Activated CD4-positive, alpha-beta T cell treated with anti-CD3 and anti-CD28 coated beads, Interleukin-2, amount 10 ng/mL, durations not matched to agents 24 days and 14 days (primary cell): ENCODE data around the gene ZNF793. TPM values are rescaled to one million over a fixed set of nuclear protein-coding genes. Genes with fewer than 3 reads are reported as not detected.

Experiments
- DNase-seq: peaks from one replicate; pipeline ENCODE4 v3.0.0; 2022
- H3K27ac Mint-ChIP-seq: one replicate; pipeline ENCODE4 v1.8.0; 2022; ENCODE audit warnings: mild to moderate bottlenecking, mixed read lengths
- H3K27me3 Mint-ChIP-seq: one replicate; pipeline ENCODE4 v1.8.0; 2022; ENCODE audit warnings: mixed read lengths
- H3K36me3 Mint-ChIP-seq: one replicate; pipeline ENCODE4 v1.8.0; 2022; ENCODE audit warnings: low read depth, mild to moderate bottlenecking, mixed read lengths
- H3K4me1 Mint-ChIP-seq: one replicate; pipeline ENCODE4 v1.8.0; 2021; ENCODE audit warnings: mixed read lengths
- H3K4me3 Mint-ChIP-seq: one replicate; pipeline ENCODE4 v1.8.0; 2022; ENCODE audit warnings: mild to moderate bottlenecking, moderate library complexity, mixed read lengths
- H3K9me3 Mint-ChIP-seq: one replicate; pipeline ENCODE4 v1.8.0; 2021; ENCODE audit warnings: mixed read lengths
- intact Hi-C: fragments of 100-400 bp; cut with micrococcal nuclease; formaldehyde crosslinking; loops from one replicate; pipeline ENCODE4 v1.15.1; 2023
- total RNA-seq: library from RNA; stranded (reverse); gene quantifications from 2 replicates; pipeline ENCODE4 v1.2.3, GENCODE V29; 2022

The ZNF793 gene
- total RNA-seq = 0.69 and 0.72 TPM in 2 replicates

DNA sequence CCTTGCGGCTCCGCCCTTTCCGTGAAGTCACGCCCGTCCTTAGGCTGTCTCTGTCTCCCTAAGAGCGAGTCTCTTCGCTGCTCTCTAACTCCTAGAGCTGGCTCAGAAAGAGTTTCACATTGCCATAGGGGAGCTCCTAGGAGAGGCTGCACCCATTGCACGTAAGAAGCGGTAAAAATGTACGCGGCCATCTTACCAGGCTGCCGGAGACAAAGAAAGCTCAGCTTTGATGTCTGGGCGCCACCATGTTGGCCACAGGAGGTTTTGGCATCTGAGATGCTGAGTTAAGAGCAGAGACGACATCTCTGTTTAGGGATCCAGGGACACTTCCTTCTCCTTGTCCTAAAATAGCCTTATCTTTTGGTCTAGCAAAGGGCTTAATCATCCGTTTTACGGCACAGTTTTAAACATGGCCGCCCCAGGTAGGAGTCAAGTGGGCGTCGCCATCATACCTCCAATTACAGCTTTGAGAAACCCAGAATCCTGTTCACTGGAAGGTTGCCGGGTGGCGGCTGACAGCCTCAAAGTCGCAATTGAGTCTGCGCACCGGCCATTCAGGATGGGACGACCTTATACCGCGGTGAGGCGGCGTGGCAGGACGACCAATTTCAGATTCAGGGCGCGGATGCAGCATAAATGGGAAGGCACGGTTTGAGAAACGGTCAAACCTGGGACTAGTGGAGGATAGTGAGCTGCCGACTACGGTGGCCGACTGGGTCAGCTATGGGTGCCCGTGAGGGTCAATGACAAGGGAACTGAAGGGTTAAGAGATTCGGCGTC is at the start of gene ZNF793:
ZNF793 (plus strand) TSS at position 553 of the 780 bp plus-strand sequence. CDS start 16,501 bp downstream, outside the sequence.
- Mint-ChIP-seq H3K36me3 (peaks cover 2% of the 10 kb centered on the region), H3K4me1 (no peaks in the 10 kb centered on the region), H3K27me3 (no peaks in the 10 kb centered on the region), H3K9me3 (peaks cover 19% of the 10 kb centered on the region), H3K4me3 (no peak within 1 kb of the TSS), H3K27ac (no peak within 1 kb of the TSS)
- intact Hi-C loops = loop anchor here (2.0 kb wide), 1 partner anchor 38 kb away; the partner anchor contains the start of gene ZNF570
- DNase-seq = peak; percentile 80

DNA sequence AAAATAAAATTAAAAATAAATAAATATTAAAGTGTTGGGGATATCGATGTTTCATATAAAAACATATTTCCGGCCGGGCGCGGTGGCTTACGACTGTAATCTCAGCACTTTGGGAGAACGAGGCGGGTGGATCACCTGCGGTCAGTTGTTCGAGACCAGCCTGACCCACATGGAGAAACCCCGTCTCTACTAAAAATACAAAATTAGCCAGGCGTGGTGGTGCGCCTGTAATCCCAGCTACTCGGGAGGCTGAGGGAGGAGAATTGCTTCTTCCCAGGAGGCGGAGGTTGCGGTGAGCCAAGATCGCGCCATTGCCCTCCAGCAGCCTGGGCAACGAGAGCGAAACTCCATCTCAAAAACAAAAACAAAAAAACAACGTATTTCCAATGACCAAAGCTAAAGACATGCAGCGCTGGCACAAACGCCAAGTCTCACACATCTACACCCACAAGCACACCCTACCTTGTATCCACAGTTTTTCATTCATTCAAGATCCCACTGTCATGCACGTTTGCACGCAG is 40.4 kb upstream of the ZNF793 start:
- H3K36me3 Mint-ChIP-seq = peaks cover 41% of the 10 kb centered on the region
- peak overlapping the region; percentile 93 for H3K27ac Mint-ChIP-seq
- H3K4me3 Mint-ChIP-seq = peak overlapping the region; percentile 90
- no peak for DNase-seq
- H3K9me3 Mint-ChIP-seq = peaks cover 16% of the 10 kb centered on the region
- H3K27me3 Mint-ChIP-seq = no peaks in the 10 kb centered on the region
- intact Hi-C loops = loop anchor here (2.0 to 10.0 kb wide), 10 partner anchors 248 to 1352 kb away; partner anchors contain the start of genes OVOL3, POLR2I, TBCB and ZNF383
- H3K4me1 Mint-ChIP-seq = peaks cover 19% of the 10 kb centered on the region

DNA sequence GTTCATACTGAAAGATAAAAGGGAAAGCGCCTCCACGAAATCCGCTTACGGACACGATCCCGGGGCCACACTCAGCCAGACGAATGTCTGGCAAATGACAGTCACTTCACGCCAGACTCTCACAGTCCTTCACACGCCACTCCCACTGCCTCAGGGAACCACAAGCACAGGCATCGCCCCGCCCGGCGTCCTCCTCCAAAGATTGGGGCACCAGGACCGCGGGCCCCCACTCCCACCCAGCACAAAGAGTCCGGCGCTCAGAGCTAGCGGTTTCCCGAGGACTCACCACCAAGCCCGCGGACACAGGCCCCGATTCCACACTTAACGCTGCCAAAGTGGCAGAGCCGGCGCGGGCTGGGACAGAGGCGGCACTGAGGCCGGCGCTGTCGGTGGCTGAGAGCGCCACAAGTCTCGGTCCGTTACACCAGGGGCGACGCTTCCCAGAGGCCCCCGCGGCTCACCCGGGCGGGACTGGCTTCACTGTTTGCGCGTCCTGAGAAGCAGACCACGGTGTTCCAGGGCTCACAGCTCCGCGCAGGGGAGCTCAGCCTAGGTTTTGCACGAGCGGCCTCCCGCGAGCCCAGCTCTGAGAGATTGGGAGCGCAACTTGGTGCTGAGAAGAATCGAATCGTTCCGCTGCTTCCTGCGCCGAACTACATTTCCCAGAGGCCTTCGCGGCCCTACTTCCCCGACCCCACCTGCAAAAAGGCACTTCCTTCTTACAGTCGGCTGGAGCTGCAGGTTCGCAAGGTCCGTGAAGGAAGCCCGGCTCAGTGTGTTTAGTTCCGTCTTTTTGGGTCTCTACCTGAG is 39.7 kb upstream of the ZNF793 start, which contains the start of gene ZNF569:
ZNF569 (minus strand) TSS at position 647 of the 810 bp plus-strand sequence. CDS start 22,523 bp downstream, outside the sequence.
- Mint-ChIP-seq H3K9me3 (peaks cover 16% of the 10 kb centered on the region), H3K4me1 (peaks cover 19% of the 10 kb centered on the region), H3K36me3 (peaks cover 41% of the 10 kb centered on the region), H3K27ac (peak within 1 kb of the TSS; percentile 93), H3K27me3 (no peaks in the 10 kb centered on the region), H3K4me3 (peak within 1 kb of the TSS; percentile 90)
- intact Hi-C loops = loop anchor here (1.0 to 10.0 kb wide), 14 partner anchors 96 to 1352 kb away; partner anchors contain the start of genes OVOL3, POLR2I, TBCB and ZFP30
- peak; percentile 96 for DNase-seq

DNA sequence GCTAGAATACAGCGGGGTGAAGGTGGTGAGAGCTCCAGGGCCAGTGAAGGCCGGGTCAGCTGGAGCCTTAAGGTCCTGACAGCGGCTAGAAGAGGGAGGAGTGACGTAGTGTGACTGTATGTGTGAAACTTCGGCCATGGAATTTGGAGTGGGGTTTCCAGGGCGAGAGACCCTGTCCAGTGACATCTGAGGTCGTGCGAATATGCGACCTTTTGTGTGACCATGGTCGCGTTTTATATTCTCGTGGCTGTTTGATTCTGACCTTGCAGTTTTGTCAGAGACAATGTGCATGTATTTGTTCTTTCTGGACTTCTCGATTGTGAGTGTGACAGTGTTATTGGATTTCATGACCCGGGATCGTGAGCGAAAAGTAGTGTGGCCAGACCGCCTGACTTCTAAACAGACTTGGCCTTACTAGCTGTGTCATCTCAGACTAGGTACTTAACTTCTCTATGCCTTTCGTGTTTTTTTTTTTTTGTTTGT is 39.1 kb upstream of the ZNF793 start:
- peak overlapping the region; percentile 93 for H3K27ac Mint-ChIP-seq
- intact Hi-C loops = loop anchor here (1.0 to 10.0 kb wide), 15 partner anchors 39 to 1353 kb away; partner anchors contain the start of genes OVOL3, POLR2I, TBCB and ZFP30
- peak overlapping the region; percentile 90 for H3K4me3 Mint-ChIP-seq

DNA sequence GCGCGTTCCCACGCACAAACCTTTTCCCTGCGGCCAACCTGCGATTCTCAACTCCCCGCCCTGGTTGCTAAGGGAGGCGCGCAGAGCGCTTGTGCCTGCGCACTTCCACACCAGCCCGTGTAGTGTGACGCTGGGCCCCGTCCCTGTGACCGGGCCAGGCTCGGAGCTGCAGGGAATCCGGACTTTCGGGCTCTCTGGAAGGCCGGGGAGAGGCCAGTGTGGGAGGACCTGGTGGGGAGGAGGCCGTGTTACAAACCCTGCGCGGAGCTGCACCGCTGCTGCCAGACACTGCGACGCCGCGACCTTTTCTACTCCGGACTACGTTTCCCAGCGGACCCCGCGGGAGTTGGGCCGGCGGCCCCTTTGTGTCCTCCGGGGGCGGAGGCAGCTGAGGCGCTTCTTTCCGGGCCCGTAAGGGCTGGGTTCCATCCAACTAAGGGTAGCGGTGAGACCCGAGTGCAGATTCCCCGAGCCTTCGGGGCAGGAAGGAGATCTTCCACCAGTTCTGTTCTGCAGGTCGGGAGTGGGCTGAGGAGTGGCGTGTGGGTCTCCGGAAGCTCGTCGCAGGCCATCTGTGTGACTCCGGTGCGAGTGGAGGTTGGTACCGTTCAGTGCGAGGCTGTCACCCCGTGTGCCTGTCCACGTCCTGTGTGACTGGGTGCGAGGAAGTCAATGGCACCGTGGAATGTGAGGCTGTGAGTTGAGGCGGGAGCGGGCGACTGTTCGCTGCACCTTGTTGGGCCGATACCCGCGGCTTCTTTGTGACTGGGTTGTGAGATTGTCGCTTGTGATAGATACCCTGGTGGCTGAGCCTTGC is 37.6 kb upstream of the ZNF793 start, which contains the start of gene ZNF570:
ZNF570 (plus strand) TSS at position 396 of the 817 bp plus-strand sequence. CDS start 999 bp downstream, outside the sequence.
- Mint-ChIP-seq H3K4me3 (peak within 1 kb of the TSS; percentile 90), H3K36me3 (peaks cover 38% of the 10 kb centered on the region)

More for the DNA sequence above, 39.1 kb upstream of the ZNF793 start:
- H3K27me3 Mint-ChIP-seq = no peaks in the 10 kb centered on the region
- H3K36me3 Mint-ChIP-seq = peaks cover 41% of the 10 kb centered on the region
- H3K9me3 Mint-ChIP-seq = peaks cover 16% of the 10 kb centered on the region
- no peak for DNase-seq
- H3K4me1 Mint-ChIP-seq = peaks cover 19% of the 10 kb centered on the region

DNA sequence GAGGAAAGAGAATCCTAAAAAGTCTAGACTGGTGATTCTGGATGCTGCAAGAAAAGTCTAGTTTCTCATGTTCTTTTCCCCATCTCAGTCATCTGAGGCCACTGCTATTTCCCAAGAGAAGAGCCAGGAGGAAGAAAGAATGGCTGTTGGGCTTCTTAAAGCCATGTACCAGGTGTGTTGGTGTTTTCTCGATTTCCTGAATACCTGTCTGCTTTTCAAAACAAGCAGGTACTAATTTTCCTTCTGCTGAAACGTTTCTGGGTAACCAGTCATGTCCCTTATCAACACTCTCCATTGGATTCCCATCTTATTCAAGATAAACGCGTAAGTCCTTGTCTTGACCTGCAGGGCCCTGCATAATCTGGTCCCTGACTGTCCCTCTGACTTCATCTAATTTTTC is 36.5 kb upstream of the ZNF793 start:
- peaks cover 31% of the 10 kb centered on the region for H3K36me3 Mint-ChIP-seq
- intact Hi-C loops = no loop called here

More for the DNA sequence above, 37.6 kb upstream of the ZNF793 start, which contains the start of gene ZNF570:
- Mint-ChIP-seq H3K9me3 (peaks cover 16% of the 10 kb centered on the region), H3K27me3 (no peaks in the 10 kb centered on the region), H3K4me1 (peaks cover 19% of the 10 kb centered on the region), H3K27ac (peak within 1 kb of the TSS; percentile 93)
- DNase-seq = peak; percentile 96
- intact Hi-C loops = loop anchor here (1.0 to 10.0 kb wide), 9 partner anchors 38 to 1354 kb away; partner anchors contain the start of genes OVOL3, POLR2I, TBCB and ZNF420

DNA sequence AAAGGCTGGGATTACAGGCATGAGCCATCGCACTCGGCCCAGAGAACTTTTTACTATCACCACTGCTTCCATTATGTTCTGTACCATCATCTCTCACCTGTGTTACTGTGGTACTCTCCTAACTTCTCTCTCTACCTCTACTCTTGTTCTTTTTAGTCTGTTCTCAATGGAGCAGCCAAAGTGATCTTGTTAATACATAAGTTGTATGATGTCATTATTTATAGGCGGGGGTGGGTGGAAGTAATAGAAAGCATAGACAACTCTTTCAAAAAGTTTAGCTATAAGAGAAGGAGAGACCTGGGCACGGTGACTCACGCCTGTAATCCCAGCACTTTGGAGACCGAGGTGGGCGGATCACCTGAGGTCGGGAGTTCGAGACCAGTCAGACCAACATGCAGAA is 34.6 kb upstream of the ZNF793 start:
- Mint-ChIP-seq H3K9me3 (peaks cover 20% of the 10 kb centered on the region), H3K36me3 (peaks cover 40% of the 10 kb centered on the region), H3K27me3 (no peaks in the 10 kb centered on the region), H3K27ac (no peak overlapping the region), H3K4me3 (no peak overlapping the region), H3K4me1 (peaks cover 12% of the 10 kb centered on the region)
- intact Hi-C loops = no loop called here
- DNase-seq = no peak

More for the DNA sequence above, 36.5 kb upstream of the ZNF793 start:
- Mint-ChIP-seq H3K9me3 (peaks cover 7% of the 10 kb centered on the region), H3K27ac (no peak overlapping the region), H3K4me3 (peak overlapping the region; percentile 90), H3K27me3 (no peaks in the 10 kb centered on the region), H3K4me1 (peaks cover 19% of the 10 kb centered on the region)
- no peak for DNase-seq

DNA sequence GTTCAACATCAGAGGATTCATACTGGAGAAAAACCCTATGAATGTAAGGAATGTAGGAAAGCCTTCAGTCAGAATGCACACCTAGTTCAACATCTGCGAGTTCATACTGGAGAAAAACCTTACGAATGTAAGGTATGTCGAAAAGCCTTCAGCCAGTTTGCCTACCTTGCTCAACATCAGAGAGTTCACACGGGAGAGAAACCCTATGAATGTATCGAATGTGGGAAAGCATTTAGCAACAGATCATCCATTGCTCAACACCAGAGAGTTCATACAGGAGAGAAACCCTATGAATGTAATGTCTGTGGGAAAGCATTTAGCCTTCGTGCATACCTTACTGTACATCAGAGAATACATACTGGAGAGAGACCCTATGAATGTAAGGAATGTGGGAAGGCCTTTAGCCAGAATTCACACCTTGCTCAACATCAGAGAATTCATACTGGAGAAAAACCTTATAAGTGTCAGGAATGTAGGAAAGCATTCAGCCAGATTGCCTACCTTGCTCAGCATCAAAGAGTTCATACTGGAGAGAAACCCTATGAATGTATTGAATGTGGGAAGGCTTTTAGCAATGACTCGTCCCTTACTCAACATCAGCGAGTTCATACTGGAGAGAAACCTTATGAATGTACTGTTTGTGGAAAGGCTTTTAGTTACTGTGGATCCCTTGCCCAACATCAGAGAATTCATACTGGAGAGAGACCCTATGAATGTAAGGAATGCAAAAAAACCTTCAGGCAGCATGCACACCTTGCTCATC is 22.2 kb upstream of the ZNF793 start:
- Mint-ChIP-seq H3K4me1 (no peaks in the 10 kb centered on the region), H3K4me3 (no peak overlapping the region), H3K9me3 (peaks cover 32% of the 10 kb centered on the region), H3K27me3 (no peaks in the 10 kb centered on the region), H3K27ac (no peak overlapping the region), H3K36me3 (peaks cover 52% of the 10 kb centered on the region)
- intact Hi-C loops = no loop called here
- no peak for DNase-seq

DNA sequence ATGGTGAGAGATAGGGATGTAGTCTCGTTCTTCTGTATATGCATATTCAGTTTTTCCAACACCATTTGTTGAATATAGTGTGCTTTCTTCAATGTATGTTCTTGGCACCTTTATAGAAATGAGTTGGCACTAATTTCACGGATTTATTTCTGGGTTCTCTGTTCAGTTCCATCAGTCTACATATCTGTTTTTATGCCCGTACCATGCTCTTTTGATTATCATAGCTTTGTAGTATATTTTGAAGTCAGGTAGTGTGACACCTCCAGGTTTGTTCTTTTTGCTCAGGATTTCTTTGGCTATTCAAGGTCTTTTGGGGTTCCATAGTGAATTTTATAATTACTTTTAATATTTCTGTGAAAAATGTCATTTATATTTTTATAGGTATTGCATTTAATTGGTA is 14.5 kb upstream of the ZNF793 start:
- Mint-ChIP-seq H3K4me1 (no peaks in the 10 kb centered on the region), H3K9me3 (peaks cover 27% of the 10 kb centered on the region), H3K4me3 (no peak overlapping the region), H3K27ac (no peak overlapping the region), H3K36me3 (no peaks in the 10 kb centered on the region), H3K27me3 (no peaks in the 10 kb centered on the region)
- no peak for DNase-seq
- intact Hi-C loops = no loop called here

DNA sequence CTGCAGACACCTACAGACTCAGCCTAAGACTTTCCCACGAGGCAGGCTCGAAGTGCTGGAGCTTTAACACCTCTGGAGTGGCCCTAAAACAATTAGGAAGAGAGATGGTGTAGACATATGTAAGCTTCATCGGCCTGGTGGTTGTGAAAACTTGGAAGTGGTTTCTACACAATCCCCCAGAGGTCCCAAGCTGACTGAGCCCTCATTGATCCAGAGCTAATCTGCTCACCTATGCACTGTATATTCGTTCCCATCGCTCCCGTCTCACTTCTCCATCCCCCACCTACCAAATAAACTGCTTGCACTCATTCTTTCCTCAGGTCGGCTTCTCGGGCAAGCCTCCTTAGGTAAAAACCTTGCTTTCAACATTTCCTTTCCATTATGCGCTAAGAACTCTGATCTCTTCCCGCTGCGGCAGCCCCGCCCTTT is 767 bp upstream of the ZNF793 start:
- DNase-seq = no peak
- Mint-ChIP-seq H3K27ac (no peak overlapping the region), H3K36me3 (peaks cover 2% of the 10 kb centered on the region), H3K9me3 (peaks cover 19% of the 10 kb centered on the region), H3K27me3 (no peaks in the 10 kb centered on the region), H3K4me3 (no peak overlapping the region), H3K4me1 (no peaks in the 10 kb centered on the region)
- intact Hi-C loops = loop anchor here (2.0 kb wide), 1 partner anchor 37 kb away; the partner anchor contains the start of gene ZNF570

DNA sequence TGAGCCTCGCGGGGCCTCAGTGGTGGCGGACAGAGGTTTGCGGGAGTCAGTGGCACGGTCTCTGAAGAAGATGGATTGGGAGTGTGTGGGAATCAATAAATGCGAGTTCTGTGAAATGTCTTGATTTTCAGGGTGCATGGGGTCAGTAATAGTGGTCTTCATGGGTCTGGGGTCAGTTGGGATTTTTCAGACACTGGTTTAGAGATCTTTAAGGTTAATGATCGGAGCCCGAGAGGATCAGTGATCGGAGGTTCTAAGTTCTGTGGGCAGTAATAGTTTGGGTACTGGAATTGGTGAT is 377 bp downstream of the ZNF793 start:
- Mint-ChIP-seq H3K36me3 (peaks cover 2% of the 10 kb centered on the region), H3K27ac (no peak overlapping the region), H3K4me1 (no peaks in the 10 kb centered on the region), H3K9me3 (peaks cover 14% of the 10 kb centered on the region), H3K27me3 (no peaks in the 10 kb centered on the region), H3K4me3 (no peak overlapping the region)
- intact Hi-C loops = loop anchor here (2.0 kb wide), 1 partner anchor 38 kb away; the partner anchor contains the start of gene ZNF570
- DNase-seq = no peak

DNA sequence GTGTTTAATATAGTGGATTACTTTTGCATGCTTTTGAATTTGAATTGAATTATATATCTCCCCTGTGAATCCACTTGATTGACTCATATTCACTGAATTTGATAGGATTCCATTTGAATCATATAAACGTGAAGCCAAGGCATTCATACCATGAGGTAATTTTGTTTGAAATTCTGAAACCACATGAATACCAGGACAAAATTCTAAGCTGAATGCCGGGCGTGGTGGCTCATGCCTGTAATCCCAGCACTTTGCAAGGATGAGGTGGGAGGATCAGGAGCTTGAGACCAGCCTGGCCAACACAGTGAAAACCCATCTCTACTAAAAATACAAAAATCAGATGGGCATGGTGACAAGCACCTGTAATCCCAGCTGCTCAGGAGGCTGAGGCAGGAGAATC is 4.4 kb downstream of the ZNF793 start:
- no peak for DNase-seq
- H3K36me3 Mint-ChIP-seq = peaks cover 4% of the 10 kb centered on the region
- H3K27ac Mint-ChIP-seq = no peak overlapping the region
- intact Hi-C loops = no loop called here
- no peaks in the 10 kb centered on the region for H3K4me1 Mint-ChIP-seq
- H3K27me3 Mint-ChIP-seq = no peaks in the 10 kb centered on the region
- H3K9me3 Mint-ChIP-seq = peaks cover 19% of the 10 kb centered on the region
- H3K4me3 Mint-ChIP-seq = no peak overlapping the region
